ENCODE measurements around the gene XPNPEP2.

Gene XPNPEP2

GRCh38 chrX:129695937-129696336 lies 42.8 kb upstream of the XPNPEP2 start:
- no peak overlapping the region for H3K4me3 ChIP-seq (ENCODE audit: low read depth, low read length)
- TF ChIP-seq CTCF (IDR thresholded peaks at IDR 0.05; ENCODE audit: borderline replicate concordance, insufficient read depth, low read depth, low read length) = no peak

- TF ChIP-seq CTCF (IDR thresholded peaks at IDR 0.05; ENCODE audit: borderline replicate concordance, insufficient read depth, low read depth, low read length) = no peak
- no peak overlapping the region for H3K4me3 ChIP-seq (ENCODE audit: low read depth, low read length)
Observed at GRCh38 chrX:129696463-129697155, 42.2 kb upstream of the XPNPEP2 start.

- no peak overlapping the region for H3K4me3 ChIP-seq (ENCODE audit: low read depth, low read length)
- no peak for TF ChIP-seq CTCF (IDR thresholded peaks at IDR 0.05; ENCODE audit: borderline replicate concordance, insufficient read depth, low read depth, low read length)
Observed at GRCh38 chrX:129697204-129697829, 41.5 kb upstream of the XPNPEP2 start.

- no peak for TF ChIP-seq CTCF (IDR thresholded peaks at IDR 0.05; ENCODE audit: borderline replicate concordance, insufficient read depth, low read depth, low read length)
Observed at GRCh38 chrX:129698150-129698549, 40.6 kb upstream of the XPNPEP2 start.

GRCh38 chrX:129700536-129700935 lies 38.2 kb upstream of the XPNPEP2 start:
- no peak overlapping the region for H3K4me3 ChIP-seq (ENCODE audit: low read depth, low read length)

More at GRCh38 chrX:129698150-129698549, 40.6 kb upstream of the XPNPEP2 start:
- no peak overlapping the region for H3K4me3 ChIP-seq (ENCODE audit: low read depth, low read length)

GRCh38 chrX:129701624-129702069 lies 37.1 kb upstream of the XPNPEP2 start:
- no peak for TF ChIP-seq CTCF (IDR thresholded peaks at IDR 0.05; ENCODE audit: borderline replicate concordance, insufficient read depth, low read depth, low read length)
- H3K4me3 ChIP-seq (ENCODE audit: low read depth, low read length) = no peak overlapping the region

More at GRCh38 chrX:129700536-129700935, 38.2 kb upstream of the XPNPEP2 start:
- no peak for TF ChIP-seq CTCF (IDR thresholded peaks at IDR 0.05; ENCODE audit: borderline replicate concordance, insufficient read depth, low read depth, low read length)

GRCh38 chrX:129704491-129704890 lies 34.3 kb upstream of the XPNPEP2 start:
- no peak for TF ChIP-seq CTCF (IDR thresholded peaks at IDR 0.05; ENCODE audit: borderline replicate concordance, insufficient read depth, low read depth, low read length)

More at GRCh38 chrX:129704491-129704890, 34.3 kb upstream of the XPNPEP2 start:
- no peak overlapping the region for H3K4me3 ChIP-seq (ENCODE audit: low read depth, low read length)

All from GM12875 (cell line).